Stimulated activated CD8-positive, alpha-beta memory T cell treated with anti-CD3 and anti-CD28 coated beads, Interleukin-15, amount 100 ng/mL, for 1 hour (primary cell): ENCODE measurements around the gene SGIP1.
A peak's percentile ranks its signal among the peaks of the same experiment; 100 is the strongest.
"Not testable (repeated sequence)": the region's sequence is repeated elsewhere in the genome, so short reads cannot be mapped to it uniquely, and the experiment has no call there.

Experiments
- DNase-seq: peaks from one replicate; pipeline ENCODE4 v3.0.0-alpha.2; 2020; ENCODE audit warnings: low read depth

Gene SGIP1

DNA sequence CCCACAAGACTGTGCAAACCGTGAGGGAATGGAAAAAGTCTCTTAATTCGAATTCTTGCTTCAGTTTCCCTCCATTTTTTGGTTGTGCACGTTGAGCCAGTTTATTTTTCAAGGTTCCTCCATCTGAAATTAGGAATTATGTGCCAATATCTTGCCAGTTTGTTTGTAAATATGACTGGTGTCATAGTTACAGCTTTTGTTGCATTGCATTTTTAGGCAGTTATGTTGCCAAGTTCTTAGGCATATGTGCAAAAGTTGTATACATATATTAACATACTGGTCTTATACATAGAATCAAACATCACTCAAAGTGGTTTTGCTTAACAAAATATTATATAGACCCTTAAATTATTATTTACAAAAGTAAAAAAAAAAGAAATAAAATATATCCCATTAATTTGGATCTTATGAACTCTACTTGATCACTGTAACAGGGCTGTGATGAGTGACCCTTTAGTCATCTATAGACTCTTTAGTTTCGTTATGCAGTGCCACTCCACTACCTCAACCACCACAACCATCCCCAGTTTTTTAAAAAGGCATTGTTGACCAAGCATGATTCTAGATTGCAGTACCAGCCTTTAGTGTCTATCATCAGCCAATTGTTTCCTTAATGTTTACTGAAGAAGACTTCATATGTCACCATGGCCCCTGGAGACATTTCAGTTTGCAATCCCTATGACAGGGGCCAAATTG lies 197.4 kb downstream of the SGIP1 start:
- no peak for DNase-seq

DNA sequence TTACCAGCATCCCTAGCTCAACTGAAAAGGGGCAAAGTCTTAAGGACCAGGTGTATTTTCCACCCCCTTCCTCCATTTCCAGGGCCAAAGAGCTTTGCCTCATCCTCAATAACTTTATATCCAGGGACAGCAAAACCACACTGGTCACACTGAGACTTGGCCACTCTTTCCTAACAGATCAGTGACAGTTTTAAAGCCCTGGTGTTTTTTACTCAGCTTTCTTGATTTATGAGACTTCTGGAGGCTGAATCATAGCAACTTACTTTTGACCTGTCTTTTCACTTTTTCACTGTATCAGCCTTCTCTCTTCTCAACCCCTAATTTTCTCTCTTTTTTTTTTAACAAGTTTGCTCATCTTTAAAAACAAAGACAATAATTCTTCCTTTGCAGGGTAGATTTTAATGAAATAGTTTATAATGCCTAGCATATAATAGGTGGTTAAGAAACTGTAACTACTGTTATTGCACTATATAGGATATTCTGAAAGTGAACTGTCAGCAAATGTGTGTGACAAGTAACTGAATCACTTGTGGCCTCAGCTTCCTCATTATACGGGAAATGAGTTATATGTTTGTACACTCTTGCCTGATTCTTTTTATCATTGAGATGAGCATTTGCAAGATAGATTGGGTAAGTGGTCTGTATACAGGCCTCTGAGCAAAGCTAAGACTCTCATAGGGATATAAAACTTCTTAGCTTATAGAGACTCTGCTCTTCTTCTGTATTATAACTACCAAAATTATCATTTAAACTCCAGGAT lies 198.6 kb downstream of the SGIP1 start:
- DNase-seq, result no peak

DNA sequence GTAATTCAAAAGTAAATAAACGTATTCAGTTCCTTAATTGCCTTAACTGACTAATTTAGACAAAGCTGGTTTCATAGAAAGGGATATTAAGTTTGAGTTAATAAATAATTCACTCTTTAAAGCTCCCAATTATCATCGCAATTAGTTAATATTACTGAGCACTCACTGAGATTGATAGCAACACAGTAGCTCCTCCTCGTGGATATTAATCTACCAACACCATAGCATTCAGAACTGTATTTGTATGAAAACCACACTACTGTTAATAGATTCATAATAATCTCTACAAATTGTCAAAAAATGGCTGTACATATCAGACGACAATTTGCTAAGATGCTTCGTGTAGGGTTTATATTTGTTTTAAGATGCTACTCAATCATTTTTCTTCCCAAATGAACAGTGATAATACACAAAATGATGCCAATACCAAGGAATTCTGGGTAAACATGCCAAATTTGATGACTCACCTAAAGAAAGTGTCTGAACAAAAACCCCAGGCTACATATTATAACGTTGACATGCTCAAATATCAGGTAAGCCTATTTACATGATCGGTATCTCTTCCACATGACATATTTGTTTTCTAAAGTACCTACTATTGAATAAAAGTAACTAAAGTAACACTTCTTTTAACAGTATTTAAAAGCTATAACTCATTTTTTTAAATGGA lies 199.5 kb downstream of the SGIP1 start:
- no peak for DNase-seq

DNA sequence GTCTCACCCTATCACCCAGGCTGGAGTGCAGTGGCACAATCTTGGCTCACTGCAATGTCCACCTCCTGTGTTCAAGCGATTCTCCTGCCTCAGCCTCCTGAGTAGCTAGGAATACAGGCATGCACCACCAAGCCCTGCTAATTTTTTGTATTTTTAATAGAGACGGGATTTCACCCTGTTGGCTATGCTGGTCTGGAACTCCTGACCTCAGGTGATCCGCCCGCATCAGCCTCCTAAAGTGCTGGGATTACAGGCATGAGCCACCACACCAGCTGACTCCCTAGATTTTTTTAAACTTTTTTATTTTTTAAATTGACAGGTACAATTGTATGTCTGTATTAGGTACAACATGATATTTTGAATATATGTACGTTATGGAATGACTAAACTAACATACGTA lies 200.6 kb downstream of the SGIP1 start:
- DNase-seq, result not testable (repeated sequence)

DNA sequence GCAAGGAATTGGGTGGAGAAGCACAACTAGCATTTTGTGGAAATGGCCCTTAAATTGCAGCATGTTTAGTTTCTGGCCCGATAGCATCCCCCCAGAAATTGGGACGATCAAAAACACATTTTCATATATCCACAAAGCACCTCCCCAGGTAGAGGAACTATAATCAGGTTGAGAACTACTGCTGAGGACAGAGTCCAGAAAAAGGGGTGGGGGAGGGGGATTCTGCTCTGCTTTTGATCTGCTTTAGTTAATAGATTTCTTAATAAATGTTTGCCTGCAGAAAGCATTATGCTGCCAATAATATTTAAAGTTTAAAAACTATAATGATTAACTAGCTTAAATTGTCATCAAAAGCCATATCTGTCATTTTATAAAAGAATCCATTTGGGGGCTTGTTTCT lies 203.9 kb downstream of the SGIP1 start:
- DNase-seq, result no peak

DNA sequence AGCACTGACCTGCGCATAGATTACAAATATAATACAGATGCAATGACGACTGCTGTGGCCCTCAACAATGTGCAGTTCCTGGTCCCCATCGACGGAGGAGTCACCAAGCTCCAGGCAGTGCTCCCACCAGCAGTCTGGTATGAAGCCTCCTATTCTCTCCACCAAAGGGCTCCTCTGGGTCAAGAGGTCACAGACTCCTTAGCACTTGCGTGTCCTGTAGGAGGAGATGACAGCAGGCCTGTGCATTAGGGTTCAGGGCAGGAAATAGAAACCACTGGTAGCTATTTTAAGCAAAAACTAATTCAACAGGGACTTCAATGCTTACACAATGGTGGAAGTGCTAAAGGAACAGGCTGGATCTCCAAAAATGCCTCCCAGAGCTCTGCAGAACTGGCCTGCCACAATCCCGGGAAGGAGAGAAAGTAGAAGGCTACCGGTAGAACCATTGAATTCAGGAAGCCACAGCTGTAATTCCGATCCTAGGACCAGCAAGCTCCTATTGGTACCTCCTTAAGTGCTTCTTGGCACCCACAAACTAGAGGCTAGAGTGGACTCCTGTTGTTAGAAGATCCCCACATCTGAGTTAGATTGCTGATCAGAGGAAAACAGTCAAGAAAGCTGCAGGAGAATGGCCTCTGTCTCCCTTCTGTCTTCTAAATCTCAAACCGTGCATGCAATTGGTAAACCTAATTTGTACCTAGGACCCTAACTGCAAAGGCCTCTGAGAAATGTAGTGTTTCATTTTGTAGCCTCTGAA lies 205.6 kb downstream of the SGIP1 start:
- no peak for DNase-seq

DNA sequence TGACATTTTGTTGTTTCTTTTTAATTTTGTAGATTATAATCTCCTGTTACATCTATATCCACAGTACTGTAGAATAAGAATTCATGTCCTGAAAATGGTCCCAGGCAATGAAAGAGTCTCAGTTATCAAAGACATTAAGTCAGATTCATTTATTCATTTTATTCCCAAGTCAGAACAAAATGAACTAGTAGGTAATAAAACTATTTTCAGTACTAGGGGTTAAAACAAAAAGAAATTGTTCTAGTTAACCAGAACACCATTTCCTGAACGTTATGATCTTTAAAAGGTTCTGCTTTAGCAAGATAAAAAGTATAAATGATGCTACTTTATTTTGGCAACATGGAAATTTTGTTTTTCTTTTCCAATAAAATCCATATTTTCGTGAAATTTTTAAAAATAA lies 211.5 kb downstream of the SGIP1 start:
- DNase-seq, result no peak

DNA sequence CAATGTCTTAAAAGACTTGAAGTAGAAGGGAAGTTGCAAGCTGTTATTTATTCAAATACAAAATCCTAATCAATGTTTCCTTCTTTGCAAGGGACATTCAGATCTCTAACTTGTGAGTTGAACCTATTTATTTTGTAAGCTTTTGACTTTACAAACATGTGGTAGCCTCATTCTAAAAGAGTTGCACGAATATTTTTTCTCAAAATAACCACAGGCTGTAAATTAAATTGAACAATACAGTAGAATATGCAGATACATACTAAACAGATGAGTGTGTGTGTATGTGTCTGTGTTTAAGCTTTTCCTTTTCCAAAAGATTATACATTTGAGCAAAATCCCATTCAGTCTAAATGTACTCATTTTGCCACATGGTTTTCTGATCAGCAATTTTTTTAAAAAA lies 213.5 kb downstream of the SGIP1 start:
- DNase-seq, result no peak

DNA sequence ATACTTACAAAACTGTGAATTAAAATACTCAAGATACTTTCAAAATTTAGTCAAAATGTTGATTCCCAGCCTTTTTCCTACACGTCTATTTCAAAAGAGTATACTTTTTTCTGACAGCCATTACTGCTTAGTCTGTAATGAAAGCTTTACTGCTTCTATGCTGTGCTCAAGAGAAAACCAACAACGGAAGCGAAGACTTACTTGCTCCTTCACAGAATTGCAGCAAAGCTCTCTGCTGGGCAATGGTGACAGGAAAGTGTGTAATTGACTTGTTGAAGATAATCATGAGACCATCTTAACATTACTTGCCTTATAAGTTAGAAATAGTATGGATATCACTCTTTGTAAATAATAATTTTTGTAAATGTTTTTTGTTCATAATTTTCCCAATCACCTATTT lies 216.6 kb downstream of the SGIP1 start:
- DNase-seq, result no peak

DNA sequence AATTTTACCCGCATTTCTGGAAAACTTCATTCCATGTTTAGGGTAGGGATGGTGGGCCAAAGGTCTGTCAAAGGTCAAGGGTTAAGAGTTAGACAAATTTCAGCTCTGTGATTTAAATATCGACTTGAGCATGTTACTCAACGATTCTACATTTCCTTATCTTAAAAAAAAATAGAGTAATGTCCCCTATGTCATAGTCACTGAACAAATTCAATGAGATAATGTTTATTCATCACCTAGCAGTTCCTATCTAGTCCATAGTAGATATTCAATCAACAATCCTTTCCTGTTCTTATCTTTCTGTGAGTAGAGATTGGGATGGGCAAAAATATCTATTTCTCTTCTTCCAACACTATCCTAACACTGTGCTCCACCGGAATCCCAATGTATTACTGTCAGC lies 217.2 kb downstream of the SGIP1 start:
- no peak for DNase-seq

DNA sequence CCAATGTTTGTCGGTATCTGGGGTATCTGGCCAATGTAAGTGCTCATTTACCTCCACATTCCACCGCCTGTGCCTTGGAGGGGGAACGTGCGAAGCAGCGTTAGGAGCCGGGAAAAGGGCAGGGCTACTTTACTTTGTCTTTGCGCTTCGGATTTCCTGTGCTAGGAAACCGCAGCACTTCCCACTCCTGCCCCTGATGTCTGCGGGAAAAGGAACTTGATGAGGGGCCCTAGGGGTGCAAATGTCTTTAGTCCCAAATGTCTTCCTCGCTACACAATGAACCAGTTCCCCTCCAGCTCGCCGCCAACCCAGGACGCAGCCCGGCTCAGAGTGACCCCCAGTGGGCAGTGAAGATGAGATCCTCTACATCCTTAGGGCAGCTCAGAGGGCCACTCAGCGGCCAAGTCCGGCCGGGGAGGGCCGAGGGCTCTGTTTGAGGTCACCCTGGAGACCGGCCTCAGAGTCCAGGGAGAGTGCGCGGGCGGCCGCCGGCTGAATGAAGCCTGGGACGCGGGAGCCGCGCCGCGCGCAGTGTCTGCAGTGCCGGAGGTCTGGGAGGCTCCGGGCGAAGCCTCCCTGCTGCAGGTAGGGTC lies 218.1 kb downstream of the SGIP1 start, which contains the start of gene DYNLT5:
TSS of gene DYNLT5 (plus strand) at position 460 of the 593 bp plus-strand sequence. CDS start 2,200 bp downstream, outside the sequence.
- no peak for DNase-seq

DNA sequence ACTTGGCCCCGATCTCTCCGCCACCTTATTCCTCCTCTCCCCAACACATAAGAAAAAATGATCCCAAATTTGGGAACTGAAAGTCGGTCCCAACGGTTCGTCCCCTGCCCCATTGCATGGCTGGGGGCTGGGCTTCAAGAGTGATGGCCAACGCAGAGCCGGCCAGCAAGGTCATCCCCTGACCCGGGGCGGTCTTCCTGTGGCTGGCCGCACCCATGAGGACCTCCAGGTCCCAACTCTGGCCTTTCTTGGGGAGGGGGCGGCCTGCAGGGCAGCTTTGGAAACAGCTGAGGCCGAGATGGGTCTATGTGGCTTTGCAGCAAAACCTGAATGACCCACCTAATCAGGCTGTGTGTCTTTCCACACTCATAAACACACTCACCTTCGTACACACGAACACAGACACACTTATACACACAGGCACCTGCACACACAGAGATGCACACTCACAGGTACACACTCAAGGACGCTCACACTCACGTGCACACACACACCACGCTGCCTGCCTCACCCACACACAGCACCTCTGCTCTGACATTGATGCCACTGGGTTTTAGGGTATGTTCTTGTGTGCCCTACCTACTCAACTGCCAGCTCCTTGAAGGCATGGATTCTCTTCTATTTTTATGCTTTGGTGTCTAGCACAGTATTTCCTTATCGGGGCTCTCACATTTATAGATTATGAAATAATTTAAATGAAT lies 218.9 kb downstream of the SGIP1 start:
- DNase-seq, result no peak

DNA sequence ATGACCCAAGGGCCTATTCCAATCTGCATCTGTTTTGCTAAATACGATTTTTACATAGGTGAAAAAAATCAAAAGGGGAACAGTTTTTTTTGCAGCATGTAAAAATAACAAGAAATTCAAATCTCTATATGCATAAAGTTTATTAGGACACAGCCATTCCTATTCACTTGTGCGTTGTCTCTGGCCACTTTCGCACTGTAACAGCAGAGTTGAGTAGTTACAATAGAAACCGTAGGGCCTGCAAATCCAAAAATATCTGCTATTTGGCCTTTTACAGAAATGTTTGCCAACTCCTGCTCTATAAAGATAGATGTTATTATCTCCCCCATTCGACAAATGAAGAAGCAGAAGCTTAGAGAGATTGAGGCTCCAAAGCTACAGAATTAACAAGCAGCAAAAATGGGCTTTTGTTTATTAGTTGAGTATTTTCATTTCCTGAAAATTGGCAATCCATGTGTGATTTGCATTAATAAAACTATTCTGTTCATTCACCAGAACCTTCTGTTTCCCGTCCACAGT lies 223.8 kb downstream of the SGIP1 start:
- DNase-seq, result no peak

DNA sequence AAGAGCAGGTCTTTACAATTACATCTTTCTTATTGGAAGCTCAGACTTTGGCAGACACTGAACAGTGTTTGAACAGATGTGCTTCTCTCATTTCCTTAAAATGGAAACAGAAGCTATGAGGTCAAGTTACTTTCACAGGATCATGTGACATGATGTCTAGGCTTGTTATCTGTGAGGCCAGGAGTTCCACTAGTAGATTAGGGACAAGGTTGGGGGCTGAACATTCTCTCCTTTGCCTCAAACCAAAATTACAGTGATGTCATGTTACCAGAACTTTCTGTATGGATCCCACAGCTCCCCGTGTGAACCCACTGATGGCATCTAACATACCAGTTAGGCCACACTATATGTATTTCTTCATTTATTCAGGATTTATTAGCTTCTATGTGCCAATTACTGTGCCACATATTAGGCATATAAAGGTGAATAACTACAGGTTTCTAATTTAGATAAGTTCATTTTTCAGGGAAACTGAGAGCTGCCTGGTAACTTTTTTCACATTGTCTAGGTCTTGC lies 224.3 kb downstream of the SGIP1 start:
- no peak for DNase-seq

DNA sequence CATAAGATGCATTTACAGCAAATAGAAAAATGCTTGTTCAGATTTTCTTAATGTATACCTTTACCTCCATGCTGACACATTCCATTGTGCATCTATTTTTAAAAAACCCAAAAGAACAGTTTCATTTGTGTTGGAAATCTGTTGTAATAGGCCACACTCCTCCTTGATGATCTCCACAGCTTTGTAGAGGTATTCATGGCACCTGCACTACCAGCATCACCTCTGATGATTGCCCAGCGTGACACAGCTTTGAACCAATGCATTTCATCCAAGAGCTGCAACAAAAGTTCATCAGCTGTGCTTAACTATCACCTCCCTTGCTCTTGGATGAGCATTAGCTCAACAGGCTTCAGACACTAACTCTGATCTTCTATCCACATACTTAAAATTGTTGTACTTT lies 226.6 kb downstream of the SGIP1 start:
- no peak for DNase-seq

DNA sequence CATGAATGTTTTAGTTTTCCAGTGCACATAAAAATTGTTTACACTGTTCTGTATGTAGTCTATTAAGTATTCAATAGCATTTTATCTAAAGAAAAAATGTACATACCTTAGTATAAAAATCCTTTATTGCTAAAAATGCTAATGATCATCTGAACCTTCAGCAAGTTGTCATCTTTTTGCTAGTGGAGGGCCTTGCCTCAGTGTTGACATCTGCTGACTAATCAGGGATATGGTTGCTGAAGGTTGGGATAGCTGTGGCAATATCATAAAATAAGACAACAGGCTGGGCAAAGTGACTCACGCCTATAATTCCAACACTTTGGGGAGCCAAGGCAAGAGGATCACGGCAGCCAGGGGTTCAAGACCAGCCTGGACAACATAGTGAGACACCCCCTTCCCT lies 227.3 kb downstream of the SGIP1 start:
- no peak for DNase-seq

DNA sequence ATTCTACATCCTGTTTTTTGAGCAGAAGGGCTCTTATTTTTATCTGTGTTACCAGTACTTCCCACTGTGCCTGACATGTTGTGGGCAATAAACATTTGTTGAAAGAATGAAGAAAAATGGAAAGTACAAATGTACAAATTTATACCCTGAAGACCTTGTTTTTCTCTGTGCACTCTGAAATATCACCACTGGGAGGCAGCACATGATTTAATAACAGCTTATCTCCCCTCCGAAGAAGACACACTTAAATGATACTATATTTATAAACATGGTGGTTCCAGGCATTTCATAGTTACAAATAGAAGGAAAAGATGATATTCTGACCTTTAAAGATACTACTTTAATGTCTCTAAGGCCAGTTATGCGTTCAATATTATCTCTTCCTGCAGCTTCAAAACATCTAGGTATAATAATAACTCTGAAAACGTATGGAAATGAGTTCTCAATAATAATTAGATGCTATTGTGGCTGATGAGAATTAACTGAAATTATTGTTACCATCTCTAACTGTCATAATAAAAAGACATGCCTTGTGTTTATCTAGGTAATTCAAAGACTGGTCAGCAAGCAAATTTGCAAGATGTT lies 231.1 kb downstream of the SGIP1 start:
- DNase-seq, result peak; percentile 32

DNA sequence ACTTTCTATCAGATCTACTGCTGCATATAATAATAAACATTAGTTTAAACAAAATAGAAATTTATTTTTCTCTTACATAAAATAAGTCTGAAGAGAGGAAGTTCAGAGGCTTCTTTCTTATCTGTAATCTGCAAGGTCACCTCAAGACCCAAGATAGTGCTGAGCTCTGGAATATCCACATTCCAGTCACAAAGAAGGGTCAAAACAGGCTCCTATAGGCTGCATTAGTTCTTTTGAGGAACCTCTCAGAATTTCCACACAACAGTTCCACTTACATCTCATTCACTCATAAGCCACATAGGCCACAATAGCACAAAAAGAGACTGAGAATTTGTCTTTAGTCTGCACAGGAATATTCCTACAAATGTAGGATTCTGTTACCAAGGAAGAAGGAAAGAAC lies 233.7 kb downstream of the SGIP1 start:
- no peak for DNase-seq

DNA sequence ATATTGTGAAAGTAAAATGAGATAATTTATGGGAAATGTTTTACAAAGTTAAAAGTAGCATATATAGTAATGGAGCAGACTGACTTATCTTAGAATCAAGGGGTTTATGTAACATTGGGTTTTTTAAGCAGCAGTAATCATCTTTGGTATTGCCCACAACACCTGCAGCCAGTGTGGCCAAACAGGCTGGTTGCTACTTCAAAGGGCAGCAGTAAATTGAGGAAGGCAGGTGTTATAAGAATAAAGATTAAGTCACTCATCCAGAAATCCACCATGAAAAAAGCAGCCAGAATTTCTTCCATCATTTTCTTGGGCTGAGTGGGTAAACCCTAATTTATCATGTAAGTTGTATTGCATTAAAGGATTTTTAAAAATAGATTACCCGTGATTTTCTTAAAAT lies 235.0 kb downstream of the SGIP1 start:
- no peak for DNase-seq

DNA sequence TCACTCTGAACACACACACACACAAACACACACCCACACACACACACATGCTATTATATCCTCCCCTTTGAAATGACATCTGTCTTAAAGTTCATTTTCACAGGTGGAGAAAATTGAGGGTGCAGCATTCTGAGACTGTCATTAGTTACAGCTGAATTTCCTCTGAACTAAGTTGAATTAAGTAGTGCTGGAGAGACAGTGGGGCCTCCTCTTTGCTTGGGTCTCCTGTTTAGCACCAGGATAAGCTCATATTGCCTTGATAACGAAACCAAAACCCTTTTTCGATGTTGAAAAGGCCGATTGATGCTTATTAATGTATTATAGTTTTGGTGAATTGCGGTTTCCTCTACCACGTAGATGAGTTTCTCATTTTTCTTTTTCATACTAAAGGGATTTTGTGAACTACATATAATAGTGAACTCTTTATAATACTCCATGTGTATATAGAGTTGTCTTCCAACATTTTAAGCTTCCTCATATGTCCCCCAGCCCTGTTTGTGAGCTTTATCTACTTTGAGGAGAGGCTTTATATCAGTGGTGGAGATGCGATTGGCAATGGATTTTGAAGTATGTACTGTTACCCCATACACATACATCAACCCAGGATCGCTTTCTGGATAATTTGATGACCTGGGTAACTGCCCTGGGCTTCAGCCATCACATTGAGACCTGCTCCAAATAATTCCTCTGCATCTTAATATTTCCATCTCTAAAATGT lies 235.7 kb downstream of the SGIP1 start:
- DNase-seq, result no peak
